H9 (cell line): ENCODE results near the gene MTX3. TPM values are rescaled to one million over a fixed set of nuclear protein-coding genes. Genes with fewer than 3 reads are reported as not detected.

Experiments used
- DNase-seq: peaks from one replicate; pipeline ENCODE4 v3.0.0-alpha.2; 2017
- H2AFZ ChIP-seq: one replicate; pipeline ENCODE4 v1.6.1; 2013; ENCODE audit warnings: mild to moderate bottlenecking, low read length, control low read depth, moderate library complexity
- H2AK5ac ChIP-seq: 2 replicates; pipeline ENCODE4 v1.6.1; 2013; ENCODE audit warnings: low read length, control low read depth, mixed read lengths; ENCODE audit not compliant: insufficient read length
- H2BK120ac ChIP-seq: one replicate; pipeline ENCODE4 v1.6.1; 2013; ENCODE audit warnings: low read depth, mild to moderate bottlenecking, low read length, control low read depth, inconsistent platforms; ENCODE audit not compliant: poor library complexity, severe bottlenecking
- H2BK12ac ChIP-seq: 2 replicates; pipeline ENCODE4 v1.6.1; 2013; ENCODE audit warnings: low read length, control low read depth, mixed read lengths, low read depth; ENCODE audit not compliant: insufficient read length
- H2BK15ac ChIP-seq: 2 replicates; pipeline ENCODE4 v1.6.1; 2013; ENCODE audit warnings: low read depth, low read length, control low read depth
- H2BK20ac ChIP-seq: one replicate; pipeline ENCODE4 v1.6.1; 2013; ENCODE audit warnings: low read depth, mild to moderate bottlenecking, low read length, control low read depth, inconsistent platforms; ENCODE audit not compliant: poor library complexity, severe bottlenecking
- H2BK5ac ChIP-seq: 2 replicates; pipeline ENCODE4 v1.6.1; 2013; ENCODE audit warnings: low read length, control low read depth, mixed read lengths; ENCODE audit not compliant: insufficient read length
- H3K14ac ChIP-seq: 2 replicates; pipeline ENCODE4 v1.6.1; 2013; ENCODE audit warnings: low read length, control low read depth; ENCODE audit not compliant: insufficient read depth
- H3K18ac ChIP-seq: 2 replicates; pipeline ENCODE4 v1.6.1; 2013; ENCODE audit warnings: low read depth, mild to moderate bottlenecking, mixed read lengths, low read length, control low read depth; ENCODE audit not compliant: insufficient read length
- H3K23ac ChIP-seq: 2 replicates; pipeline ENCODE4 v1.6.1; 2013; ENCODE audit warnings: low read length, control low read depth, mixed read lengths, low read depth; ENCODE audit not compliant: insufficient read length
- H3K23me2 ChIP-seq: 2 replicates; pipeline ENCODE4 v1.6.1; 2013; ENCODE audit warnings: low read depth, mild to moderate bottlenecking, mixed read lengths, low read length, control low read depth; ENCODE audit not compliant: insufficient read length, poor library complexity, severe bottlenecking
- H3K27ac ChIP-seq: 2 replicates; pipeline ENCODE4 v1.5.1; 2013; ENCODE audit warnings: low read length, control low read depth, mixed read lengths, low read depth; ENCODE audit not compliant: insufficient read length
- H3K27me3 ChIP-seq: 2 replicates; pipeline ENCODE4 v1.6.1; 2013; ENCODE audit warnings: low read length, control low read depth, inconsistent platforms; ENCODE audit not compliant: insufficient read depth
- H3K4ac ChIP-seq: 2 replicates; pipeline ENCODE4 v1.6.1; 2013; ENCODE audit warnings: low read depth, mild to moderate bottlenecking, control low read depth, inconsistent platforms, low read length, moderate library complexity
- H3K4me1 ChIP-seq: 2 replicates; pipeline ENCODE4 v1.6.1; 2013; ENCODE audit warnings: low read length, control low read depth, inconsistent platforms; ENCODE audit not compliant: insufficient read depth
- H3K4me2 ChIP-seq: 2 replicates; pipeline ENCODE4 v1.6.1; 2013; ENCODE audit warnings: low read length, control low read depth, mixed read lengths; ENCODE audit not compliant: insufficient read length, insufficient read depth
- H3K56ac ChIP-seq: 2 replicates; pipeline ENCODE4 v1.6.1; 2013; ENCODE audit warnings: low read depth, mild to moderate bottlenecking, mixed read lengths, low read length, control low read depth; ENCODE audit not compliant: insufficient read length
- H3K79me1 ChIP-seq: 2 replicates; pipeline ENCODE4 v1.6.1; 2013; ENCODE audit warnings: low read depth, mild to moderate bottlenecking, moderate library complexity, low read length, control low read depth, inconsistent platforms; ENCODE audit not compliant: insufficient read depth, poor library complexity, severe bottlenecking
- H3K79me2 ChIP-seq: 2 replicates; pipeline ENCODE4 v1.6.1; 2013; ENCODE audit warnings: low read length, control low read depth, inconsistent platforms; ENCODE audit not compliant: insufficient read depth
- H3K9ac ChIP-seq: 2 replicates; pipeline ENCODE4 v1.6.1; 2013; ENCODE audit warnings: low read length, control low read depth, mixed read lengths; ENCODE audit not compliant: insufficient read length; ENCODE audit errors: extremely low read depth
- H3K9me3 ChIP-seq: one replicate; pipeline ENCODE4 v1.6.1; 2013; ENCODE audit warnings: low read depth, low read length, inconsistent platforms; ENCODE audit not compliant: control insufficient read depth
- H3T11ph ChIP-seq: one replicate; pipeline ENCODE4 v1.6.1; 2013; ENCODE audit warnings: mild to moderate bottlenecking, low read length, control low read depth, inconsistent platforms
- H4K20me1 ChIP-seq: one replicate; pipeline ENCODE4 v1.6.1; 2013; ENCODE audit not compliant: control insufficient read depth, insufficient read length, insufficient read depth
- H4K5ac ChIP-seq: 2 replicates; pipeline ENCODE4 v1.6.1; 2013; ENCODE audit warnings: low read depth, mild to moderate bottlenecking, mixed read lengths, low read length, control low read depth; ENCODE audit not compliant: insufficient read length
- H4K8ac ChIP-seq: replicated peaks from 2 replicates; pipeline ENCODE4 v1.6.1; 2013; ENCODE audit warnings: low read length, control low read depth, mixed read lengths, low read depth; ENCODE audit not compliant: insufficient read length
- H4K91ac ChIP-seq: 2 replicates; pipeline ENCODE4 v1.6.1; 2013; ENCODE audit warnings: low read depth, mild to moderate bottlenecking, moderate library complexity, mixed read lengths, low read length, control low read depth; ENCODE audit not compliant: insufficient read length
- H3K27ac Mint-ChIP-seq, 3 experiments: 2 replicates in 2 of 3; 3 replicates in 1 of 3; pipeline ENCODE4 v1.8.0; 2020 to 2021; ENCODE audit warnings: mixed read lengths in 3 of 3, mild to moderate bottlenecking in 1 of 3, moderate library complexity in 1 of 3
- H3K27me3 Mint-ChIP-seq: 2 replicates; pipeline ENCODE4 v1.8.0; 2021; ENCODE audit warnings: low read depth, mild to moderate bottlenecking, moderate library complexity, mixed read lengths
- H3K36me3 Mint-ChIP-seq, 3 experiments: 2 replicates in 2 of 3; 3 replicates in 1 of 3; pipeline ENCODE4 v1.8.0; 2020 to 2021; ENCODE audit warnings: low read depth in 3 of 3, mixed read lengths in 3 of 3; ENCODE audit not compliant: insufficient read depth in 1 of 3
- H3K4me1 Mint-ChIP-seq, 2 experiments: 2 replicates each; pipeline ENCODE4 v1.8.0; 2020; ENCODE audit warnings: mixed read lengths in 2 of 2
- H3K4me3 Mint-ChIP-seq, 2 experiments: 2 replicates in 1 of 2; 3 replicates in 1 of 2; pipeline ENCODE4 v1.8.0; 2020 to 2021; ENCODE audit warnings: mild to moderate bottlenecking in 2 of 2, mixed read lengths in 2 of 2, moderate library complexity in 1 of 2
- H3K9me3 Mint-ChIP-seq, 2 experiments: 2 replicates in 1 of 2; 3 replicates in 1 of 2; pipeline ENCODE4 v1.8.0; 2020; ENCODE audit warnings: mild to moderate bottlenecking in 2 of 2, mixed read lengths in 2 of 2, moderate library complexity in 1 of 2
- CTCF ChIP-seq: fragments of 200-600 bp; sonication (generic); conservative IDR thresholded peaks from 3 replicates; pipeline ENCODE4 v1.8.0; 2021; ENCODE audit warnings: antibody characterized with exemption, mild to moderate bottlenecking
- WGBS: extraction: QIAGEN DNeasy Blood & Tissue Kit; methylation state at CpG from one replicate; pipeline ENCODE4 v1.1.7; 2013; ENCODE audit warnings: missing lambda C conversion rate, low lambda C conversion rate, mixed read lengths; ENCODE audit not compliant: insufficient read length; ENCODE audit errors: extremely low coverage; 5-methylcytosine and 5-hydroxymethylcytosine counted together
- total RNA-seq: library from RNA; stranded (reverse); gene quantifications from 2 replicates; pipeline ENCODE4 v1.2.1, GENCODE V29; 2021

Gene MTX3
- total RNA-seq, 1 experiment from 2014 or later = 24.1 TPM

- DNase-seq = no peak
- no CpG with 5 or more reads among the region's 7 CpGs for WGBS
- H2BK12ac ChIP-seq = no peak overlapping the region
- no peak overlapping the region for H2BK120ac ChIP-seq
- H3K79me2 ChIP-seq = no peaks in the 10 kb centered on the region
- H3K56ac ChIP-seq = no peak overlapping the region
- no peak overlapping the region for H2BK5ac ChIP-seq
- H4K20me1 ChIP-seq = no peaks in the 10 kb centered on the region
- H3K23ac ChIP-seq = no peak overlapping the region
- H3K36me3 Mint-ChIP-seq = no peaks in the 10 kb centered on the region
- H3K9me3 Mint-ChIP-seq = no peaks in the 10 kb centered on the region
- H3K79me1 ChIP-seq = no peaks in the 10 kb centered on the region
- peaks cover 14 to 19% of the 10 kb centered on the region in 2 experiments for H3K4me1 Mint-ChIP-seq
- H4K5ac ChIP-seq = no peak overlapping the region
- TF ChIP-seq CTCF = no peak
- no peak overlapping the region for H2BK15ac ChIP-seq
- peak overlapping the region; percentile 63 to 81 for H3K4me3 Mint-ChIP-seq
- H3K4me2 ChIP-seq = peak overlapping the region; percentile 78
- H3K4me1 ChIP-seq = peaks cover 5% of the 10 kb centered on the region; the same call in 1 of the 2 replicates
- H2AK5ac ChIP-seq = no peak overlapping the region
- H3K18ac ChIP-seq = no peak overlapping the region
- no peak overlapping the region for H3K27ac ChIP-seq
- H2BK20ac ChIP-seq = no peak overlapping the region
- no peak overlapping the region for H3T11ph ChIP-seq
- peaks cover 5% of the 10 kb centered on the region for H3K23me2 ChIP-seq
- no peak overlapping the region for H4K8ac ChIP-seq
- H3K9me3 ChIP-seq = no peaks in the 10 kb centered on the region
- peaks cover 16% of the 10 kb centered on the region; the same call in 1 of the 2 replicates for H3K27me3 ChIP-seq
- no peak overlapping the region for H3K27ac Mint-ChIP-seq
- peak overlapping the region; percentile 52 for H2AFZ ChIP-seq
- no peak overlapping the region for H3K14ac ChIP-seq
- no peak overlapping the region for H4K91ac ChIP-seq
- peaks cover 48% of the 10 kb centered on the region for H3K27me3 Mint-ChIP-seq
- no peak overlapping the region for H3K4ac ChIP-seq
- no peak overlapping the region for H3K9ac ChIP-seq
Measured at GRCh38 chr5:80035839-80036238, 44.8 kb upstream of the MTX3 start.
